Natural killer cell (primary cell): Measurements from ENCODE around the gene TM9SF2. TPM values are rescaled to one million over a fixed set of nuclear protein-coding genes. Genes with fewer than 3 reads are reported as not detected.

Source experiments
- ATAC-seq, 3 donors: fragments of 150-1000 bp in 2 of 3; fragments of 200-7000 bp in 1 of 3; cut with Tn5 transposase; 1 replicate in 1 of 3; 2 replicates in 2 of 3; pipeline ENCODE4 v1.10.0; 2021; ENCODE audit warnings: mild to moderate bottlenecking in 2 of 3, moderate library complexity in 2 of 3
- DNase-seq, 2 donors: peaks; one replicate each; pipeline versions ENCODE4 v3.0.0 to v3.0.0-alpha.2; 2013 to 2021; ENCODE audit warnings: mixed read lengths in 1 of 2
- H3K27ac ChIP-seq: one replicate; pipeline ENCODE4 v1.5.1; 2013; ENCODE audit warnings: mild to moderate bottlenecking, low read length
- H3K27me3 ChIP-seq: one replicate; pipeline ENCODE4 v1.6.1; 2013; ENCODE audit warnings: low read length; ENCODE audit not compliant: control insufficient read depth, insufficient read depth
- H3K36me3 ChIP-seq: one replicate; pipeline ENCODE4 v1.6.1; 2013; ENCODE audit warnings: low read length; ENCODE audit not compliant: control insufficient read depth, insufficient read depth
- H3K4me1 ChIP-seq: one replicate; pipeline ENCODE4 v1.6.1; 2013; ENCODE audit warnings: low read length; ENCODE audit not compliant: control insufficient read depth, insufficient read depth
- H3K4me3 ChIP-seq: one replicate; pipeline ENCODE4 v1.5.1; 2013; ENCODE audit warnings: low read length
- H3K9me3 ChIP-seq: one replicate; pipeline ENCODE4 v1.6.1; 2013; ENCODE audit warnings: low read length; ENCODE audit not compliant: control insufficient read depth, insufficient read depth
- H3K27ac Mint-ChIP-seq, 2 donors: one replicate each; pipeline ENCODE4 v1.8.0; 2022; ENCODE audit warnings: mild to moderate bottlenecking in 2 of 2, mixed read lengths in 2 of 2, moderate library complexity in 1 of 2
- H3K27me3 Mint-ChIP-seq, 2 donors: one replicate each; pipeline ENCODE4 v1.8.0; 2022; ENCODE audit warnings: low read depth in 2 of 2, mixed read lengths in 2 of 2
- H3K36me3 Mint-ChIP-seq: one replicate; pipeline ENCODE4 v1.8.0; 2022; ENCODE audit warnings: mixed read lengths
- H3K4me1 Mint-ChIP-seq, 2 donors: one replicate each; pipeline ENCODE4 v1.8.0; 2022; ENCODE audit warnings: mixed read lengths in 2 of 2
- H3K4me3 Mint-ChIP-seq: one replicate; pipeline ENCODE4 v1.8.0; 2022; ENCODE audit warnings: mild to moderate bottlenecking, moderate library complexity, mixed read lengths
- H3K9me3 Mint-ChIP-seq, 2 donors: one replicate each; pipeline ENCODE4 v1.8.0; 2022; ENCODE audit warnings: mixed read lengths in 2 of 2
- WGBS: methylation state at CpG from one replicate; pipeline ENCODE4 v1.1.7; 2013; ENCODE audit warnings: missing lambda C conversion rate; ENCODE audit not compliant: insufficient coverage; 5-methylcytosine and 5-hydroxymethylcytosine counted together
- intact Hi-C: fragments of 100-400 bp; cut with micrococcal nuclease; formaldehyde crosslinking; loops from one replicate; pipeline ENCODE4 v1.14.2; 2022
- total RNA-seq, 4 donors: library from RNA; stranded (reverse); fragments of 120-200 nt in 1 of 4; gene quantifications; one replicate each; pipeline versions ENCODE4 v1.2.3 to v1.2.4, GENCODE V29; 2013 to 2022
- TF ChIP-seq, protein P1 (sequence below): fragments of 200-600 bp; IDR thresholded peaks from one replicate; pipeline ENCODE4 v1.8.0; 2022; ENCODE audit warnings: antibody characterized with exemption

The TM9SF2 gene
- total RNA-seq, 3 donors from 2014 or later (not counting 1 experiment from before 2014, with no cell fraction given) = 41.8 to 62.1 (median 51.4) TPM

DNA sequence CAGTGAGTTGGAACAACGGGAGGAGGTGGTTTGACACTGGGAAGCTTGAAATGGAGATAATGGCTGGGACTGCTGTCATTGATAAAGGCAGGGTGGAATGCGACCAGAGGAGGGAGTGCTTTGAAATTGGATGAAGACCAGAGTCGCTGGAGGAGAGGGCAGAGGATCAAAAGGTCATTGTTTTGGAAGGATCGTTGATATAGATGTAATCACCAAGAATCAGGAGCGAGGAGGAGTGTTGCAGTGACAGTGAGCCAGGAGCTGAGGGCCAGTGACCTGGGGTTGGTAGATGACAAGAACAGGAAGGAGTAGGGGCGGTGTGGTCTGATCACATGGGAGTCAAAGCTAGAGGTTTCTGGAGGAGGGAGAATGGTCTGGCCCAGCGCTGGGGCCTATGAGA, 25.3 kb downstream of the TM9SF2 start:
- no peak for DNase-seq
- H3K36me3 ChIP-seq = peaks cover 44% of the 10 kb centered on the region
- intact Hi-C loops = no loop called here

DNA sequence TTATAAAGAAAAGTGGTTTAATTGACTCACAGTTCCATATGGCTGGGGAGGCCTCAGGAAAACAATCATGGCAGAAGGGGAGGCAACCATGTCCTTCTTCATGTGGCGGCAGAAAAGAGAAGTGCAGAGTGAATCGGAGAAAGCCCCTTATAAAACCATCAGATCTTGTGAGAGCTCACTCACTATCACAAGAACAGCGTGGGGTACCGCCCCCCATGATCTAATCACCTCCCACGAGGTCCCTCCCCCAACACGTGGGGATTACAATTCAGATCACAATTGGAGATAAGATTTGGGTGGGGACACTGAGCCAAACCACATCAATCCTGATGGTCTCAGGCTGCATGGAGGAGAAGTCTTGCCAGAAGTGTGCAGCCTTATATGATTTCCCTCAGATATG, 26.0 kb downstream of the TM9SF2 start:
- H3K27ac ChIP-seq = no peak overlapping the region
- H3K4me1 ChIP-seq = peaks cover 4% of the 10 kb centered on the region
- TF ChIP-seq, protein P1, sequence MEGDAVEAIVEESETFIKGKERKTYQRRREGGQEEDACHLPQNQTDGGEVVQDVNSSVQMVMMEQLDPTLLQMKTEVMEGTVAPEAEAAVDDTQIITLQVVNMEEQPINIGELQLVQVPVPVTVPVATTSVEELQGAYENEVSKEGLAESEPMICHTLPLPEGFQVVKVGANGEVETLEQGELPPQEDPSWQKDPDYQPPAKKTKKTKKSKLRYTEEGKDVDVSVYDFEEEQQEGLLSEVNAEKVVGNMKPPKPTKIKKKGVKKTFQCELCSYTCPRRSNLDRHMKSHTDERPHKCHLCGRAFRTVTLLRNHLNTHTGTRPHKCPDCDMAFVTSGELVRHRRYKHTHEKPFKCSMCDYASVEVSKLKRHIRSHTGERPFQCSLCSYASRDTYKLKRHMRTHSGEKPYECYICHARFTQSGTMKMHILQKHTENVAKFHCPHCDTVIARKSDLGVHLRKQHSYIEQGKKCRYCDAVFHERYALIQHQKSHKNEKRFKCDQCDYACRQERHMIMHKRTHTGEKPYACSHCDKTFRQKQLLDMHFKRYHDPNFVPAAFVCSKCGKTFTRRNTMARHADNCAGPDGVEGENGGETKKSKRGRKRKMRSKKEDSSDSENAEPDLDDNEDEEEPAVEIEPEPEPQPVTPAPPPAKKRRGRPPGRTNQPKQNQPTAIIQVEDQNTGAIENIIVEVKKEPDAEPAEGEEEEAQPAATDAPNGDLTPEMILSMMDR = no peak
- intact Hi-C loops = no loop called here
- Mint-ChIP-seq H3K4me3 (no peak overlapping the region), H3K27ac (peak overlapping the region; percentile 3 to 70), H3K27me3 (no peaks in the 10 kb centered on the region), H3K4me1 (peaks cover 38 to 43% of the 10 kb centered on the region in 2 donors), H3K9me3 (no peaks in the 10 kb centered on the region), H3K36me3 (peaks cover 14% of the 10 kb centered on the region)
- H3K4me3 ChIP-seq = no peak overlapping the region
- peaks cover 43% of the 10 kb centered on the region for H3K36me3 ChIP-seq
- ATAC-seq (no peak), DNase-seq (peak in 1 of 2 donors; percentile 38)
- no peaks in the 10 kb centered on the region for H3K9me3 ChIP-seq
- 85% methylated on average over 5 of the region's 6 CpGs for WGBS
- H3K27me3 ChIP-seq = no peaks in the 10 kb centered on the region

More for the DNA sequence above, 25.3 kb downstream of the TM9SF2 start:
- no peak for ATAC-seq
- H3K36me3 Mint-ChIP-seq = peaks cover 14% of the 10 kb centered on the region
- no peaks in the 10 kb centered on the region for H3K9me3 Mint-ChIP-seq
- no peak overlapping the region for H3K4me3 ChIP-seq
- no peaks in the 10 kb centered on the region for H3K27me3 Mint-ChIP-seq
- 73% methylated on average over 7 of the region's 7 CpGs for WGBS
- H3K9me3 ChIP-seq = no peaks in the 10 kb centered on the region
- H3K27me3 ChIP-seq = no peaks in the 10 kb centered on the region
- peaks cover 38 to 44% of the 10 kb centered on the region in 2 donors for H3K4me1 Mint-ChIP-seq
- H3K27ac Mint-ChIP-seq = peak overlapping the region; percentile 3 to 70
- H3K4me1 ChIP-seq = peaks cover 4% of the 10 kb centered on the region
- H3K4me3 Mint-ChIP-seq = no peak overlapping the region
- TF ChIP-seq, protein P1 = no peak
- no peak overlapping the region for H3K27ac ChIP-seq

DNA sequence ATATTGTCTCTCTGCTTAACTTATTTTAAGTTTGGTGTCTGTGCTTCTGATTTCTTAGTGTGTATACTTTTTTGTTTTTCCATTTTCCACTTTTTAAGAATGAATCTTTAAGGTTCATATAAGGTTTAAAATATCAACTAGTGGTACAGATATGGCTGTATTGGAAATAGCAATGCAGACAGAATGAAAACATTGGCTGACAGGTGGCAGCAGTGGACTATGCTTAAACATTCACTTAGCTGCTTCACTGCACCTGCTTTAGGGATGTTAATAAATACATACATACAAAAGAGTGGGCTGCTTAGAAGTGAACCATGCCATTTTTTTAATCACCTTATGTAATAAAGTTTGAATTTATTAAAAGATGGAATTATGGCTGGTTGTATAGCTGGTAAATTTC, 27.3 kb downstream of the TM9SF2 start:
- Histone ChIP-seq H3K27me3 (no peaks in the 10 kb centered on the region), H3K4me3 (no peak overlapping the region), H3K4me1 (peaks cover 4% of the 10 kb centered on the region), H3K36me3 (peaks cover 36% of the 10 kb centered on the region), H3K9me3 (no peaks in the 10 kb centered on the region), H3K27ac (no peak overlapping the region)
- H3K27ac Mint-ChIP-seq = peak overlapping the region in 1 of 2 donors; percentile 6
- H3K36me3 Mint-ChIP-seq = peaks cover 9% of the 10 kb centered on the region
- intact Hi-C loops = no loop called here
- no peaks in the 10 kb centered on the region for H3K9me3 Mint-ChIP-seq
- TF ChIP-seq, protein P1 = no peak
- DNase-seq (peak in 1 of 2 donors; percentile 68), ATAC-seq (peak in 1 of 3 donors; percentile 43)
- H3K4me1 Mint-ChIP-seq = peaks cover 36 to 39% of the 10 kb centered on the region in 2 donors
- H3K27me3 Mint-ChIP-seq = no peaks in the 10 kb centered on the region
- no peak overlapping the region for H3K4me3 Mint-ChIP-seq

DNA sequence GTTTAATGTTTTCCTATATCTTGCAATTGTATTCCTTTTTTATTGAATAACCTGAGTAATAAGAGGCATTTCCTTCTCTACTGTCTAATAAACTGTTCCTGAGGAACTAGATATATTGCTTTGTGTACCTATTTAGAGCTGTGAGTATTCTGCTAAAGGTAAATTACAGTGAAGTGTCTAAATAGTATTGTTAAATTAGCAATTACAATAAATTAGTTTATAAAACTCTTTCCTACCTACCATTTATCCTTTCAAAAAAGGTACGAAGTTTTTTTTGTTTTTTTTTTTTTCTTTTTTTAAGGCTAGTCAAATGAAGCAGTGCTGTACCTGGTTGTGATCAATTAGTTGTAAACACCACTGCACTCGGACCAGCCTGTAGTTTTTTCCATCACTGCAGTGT, 34.8 kb downstream of the TM9SF2 start:
- Histone ChIP-seq H3K27ac (no peak overlapping the region), H3K27me3 (no peaks in the 10 kb centered on the region), H3K9me3 (no peaks in the 10 kb centered on the region), H3K36me3 (peaks cover 55% of the 10 kb centered on the region), H3K4me3 (no peak overlapping the region), H3K4me1 (no peaks in the 10 kb centered on the region)
- DNase-seq (no peak), ATAC-seq (no peak)
- H3K9me3 Mint-ChIP-seq = no peaks in the 10 kb centered on the region
- TF ChIP-seq, protein P1 = no peak
- peaks cover 0 to 9% of the 10 kb centered on the region in 2 donors for H3K4me1 Mint-ChIP-seq
- no peaks in the 10 kb centered on the region for H3K36me3 Mint-ChIP-seq
- H3K27ac Mint-ChIP-seq = no peak overlapping the region
- 100% methylated on average over 1 of the region's 2 CpGs for WGBS
- intact Hi-C loops = no loop called here
- H3K27me3 Mint-ChIP-seq = no peaks in the 10 kb centered on the region
- H3K4me3 Mint-ChIP-seq = no peak overlapping the region
